Gastrocnemius medialis (tissue), 4 donors: ENCODE data around the gene SYT7.

Source experiments
- POLR2A ChIP-seq, 2 donors: fragments of 450-650 bp; IDR thresholded peaks; one replicate each; pipeline ENCODE4 v1.6.1; 2017; ENCODE audit warnings: antibody characterized with exemption in 2 of 2, mild to moderate bottlenecking in 2 of 2, moderate library complexity in 2 of 2
- TF ChIP-seq, protein P1 (sequence below), 5 experiments: fragments of 450-650 bp in 3 of 5; fragments of 200-600 bp in 2 of 5; sonication (generic) in 2 of 5; IDR thresholded peaks in 4 of 5; conservative IDR thresholded peaks in 1 of 5; 1 replicate in 4 of 5; 2 replicates in 1 of 5; pipeline ENCODE4 v1.5.1; 2016 to 2019; ENCODE audit warnings: antibody characterized with exemption in 5 of 5, mild to moderate bottlenecking in 3 of 5, moderate library complexity in 3 of 5

DNA sequence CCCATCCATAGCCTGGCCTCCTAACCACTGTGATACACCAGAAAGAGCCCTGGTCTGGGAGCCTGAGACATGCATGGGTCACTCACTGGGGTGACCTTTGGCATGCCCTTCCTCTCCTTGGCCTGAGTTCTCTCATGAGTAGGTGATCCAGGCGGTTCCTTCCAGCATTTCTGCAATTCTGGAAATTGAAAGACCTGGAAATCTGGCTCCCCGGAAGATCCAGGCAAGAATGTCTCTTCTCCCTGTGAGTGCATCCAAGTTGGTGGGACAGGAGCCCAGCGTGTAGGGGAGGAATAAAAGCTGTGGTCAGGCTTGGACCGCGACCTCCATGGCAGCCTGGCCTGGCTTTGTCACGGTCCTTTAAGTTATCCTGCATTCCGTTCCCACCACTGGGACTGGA lies 16.1 kb upstream of the SYT7 start:
- TF ChIP-seq, protein P1, sequence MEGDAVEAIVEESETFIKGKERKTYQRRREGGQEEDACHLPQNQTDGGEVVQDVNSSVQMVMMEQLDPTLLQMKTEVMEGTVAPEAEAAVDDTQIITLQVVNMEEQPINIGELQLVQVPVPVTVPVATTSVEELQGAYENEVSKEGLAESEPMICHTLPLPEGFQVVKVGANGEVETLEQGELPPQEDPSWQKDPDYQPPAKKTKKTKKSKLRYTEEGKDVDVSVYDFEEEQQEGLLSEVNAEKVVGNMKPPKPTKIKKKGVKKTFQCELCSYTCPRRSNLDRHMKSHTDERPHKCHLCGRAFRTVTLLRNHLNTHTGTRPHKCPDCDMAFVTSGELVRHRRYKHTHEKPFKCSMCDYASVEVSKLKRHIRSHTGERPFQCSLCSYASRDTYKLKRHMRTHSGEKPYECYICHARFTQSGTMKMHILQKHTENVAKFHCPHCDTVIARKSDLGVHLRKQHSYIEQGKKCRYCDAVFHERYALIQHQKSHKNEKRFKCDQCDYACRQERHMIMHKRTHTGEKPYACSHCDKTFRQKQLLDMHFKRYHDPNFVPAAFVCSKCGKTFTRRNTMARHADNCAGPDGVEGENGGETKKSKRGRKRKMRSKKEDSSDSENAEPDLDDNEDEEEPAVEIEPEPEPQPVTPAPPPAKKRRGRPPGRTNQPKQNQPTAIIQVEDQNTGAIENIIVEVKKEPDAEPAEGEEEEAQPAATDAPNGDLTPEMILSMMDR (IDR thresholded peaks at IDR 0.05 in 4 of 5, conservative IDR thresholded peaks at IDR 0.05 in 1 of 5) = no peak
- no peak for TF ChIP-seq POLR2A (IDR thresholded peaks at IDR 0.05)
